Lung (tissue), 12 donors: ENCODE results near the gene ATP2B3. TPM values are rescaled to one million over a fixed set of nuclear protein-coding genes. Genes with fewer than 3 reads are reported as not detected.

ENCODE experiments used
- ATAC-seq: fragments of 200-7000 bp; cut with Tn5 transposase; one replicate; pipeline ENCODE4 v1.9.1; 2020; ENCODE audit warnings: moderate number of reproducible peaks; ENCODE audit not compliant: insufficient read depth, low FRiP score
- DNase-seq, 3 donors: peaks; one replicate each; pipeline ENCODE4 v3.0.0-alpha.2; 2013 to 2017
- H3K27ac ChIP-seq, 2 donors: one replicate each; pipeline ENCODE4 v1.5.1; 2013; ENCODE audit warnings: mild to moderate bottlenecking in 2 of 2, moderate library complexity in 2 of 2, control low read depth in 1 of 2, inconsistent platforms in 1 of 2, low read depth in 1 of 2, low read length in 1 of 2
- H3K27me3 ChIP-seq, 3 donors: one replicate each; pipeline ENCODE4 v1.5.1; 2013; ENCODE audit warnings: low read length in 2 of 3; ENCODE audit not compliant: control insufficient read depth in 3 of 3, insufficient read depth in 3 of 3
- H3K36me3 ChIP-seq, 4 donors: one replicate each; pipeline ENCODE4 v1.5.1; 2013; ENCODE audit warnings: low read length in 4 of 4, mild to moderate bottlenecking in 1 of 4, moderate library complexity in 1 of 4; ENCODE audit not compliant: control insufficient read depth in 4 of 4, insufficient read depth in 4 of 4
- H3K4me1 ChIP-seq, 5 donors: one replicate each; pipeline ENCODE4 v1.5.1; 2013; ENCODE audit warnings: low read length in 5 of 5, mild to moderate bottlenecking in 2 of 5, moderate library complexity in 1 of 5; ENCODE audit not compliant: control insufficient read depth in 5 of 5, insufficient read depth in 5 of 5
- H3K4me3 ChIP-seq: one replicate; pipeline ENCODE4 v1.5.1; 2013; ENCODE audit warnings: mild to moderate bottlenecking, control low read depth, moderate library complexity
- H3K9ac ChIP-seq, 2 donors: one replicate each; pipeline ENCODE4 v1.5.1; 2013; ENCODE audit warnings: low read length in 2 of 2, control low read depth in 1 of 2; ENCODE audit not compliant: insufficient read depth in 1 of 2
- H3K9me3 ChIP-seq, 4 donors: one replicate each; pipeline ENCODE4 v1.5.1; 2013; ENCODE audit warnings: low read length in 3 of 4, mild to moderate bottlenecking in 1 of 4, moderate library complexity in 1 of 4; ENCODE audit not compliant: control insufficient read depth in 4 of 4, insufficient read depth in 3 of 4
- CTCF ChIP-seq: IDR thresholded peaks from 2 replicates; pipeline ENCODE4 v1.5.1; 2012; ENCODE audit warnings: mild to moderate bottlenecking; ENCODE audit errors: control extremely low read depth, extremely low read depth
- WGBS, 2 donors: extraction: QIAGEN DNeasy Blood & Tissue Kit; methylation state at CpG; one replicate each; pipeline ENCODE4 v1.1.7; 2013; 5-methylcytosine and 5-hydroxymethylcytosine counted together
- polyA plus RNA-seq, 2 donors: library from polyadenylated mRNA; stranded (reverse); fragments of 200-250 nt; gene quantifications; one replicate each; pipeline ENCODE4 v1.2.1, GENCODE V29; 2013
- total RNA-seq, 2 donors: library from RNA; depleted of rRNA in 1 of 2; stranded (reverse); fragments of >200 nt in 1 of 2; gene quantifications; one replicate each; pipeline ENCODE4 v1.2.1, GENCODE V29; 2014 to 2021
- donor health status: control.
- donor health status: control.
- donor health status: Bipolar disorder and iron deficiency.
- donor health status: healthy.
- donor health status: DM: yes; HTN: yes; CAD: no.

Gene ATP2B3
- total and polyA plus RNA-seq, 4 donors, result 0.21 to 0.54 TPM; not detected in 2

- H3K4me3 ChIP-seq, result no peak overlapping the region
- no peak for TF ChIP-seq CTCF
- H3K36me3 ChIP-seq, result no peaks in the 10 kb centered on the region
- ATAC-seq (no peak), DNase-seq (peak in 1 of 3 donors; percentile 10)
- no peaks in the 10 kb centered on the region for H3K27me3 ChIP-seq
- no peak overlapping the region for H3K9ac ChIP-seq
- H3K9me3 ChIP-seq, result peaks cover 0 to 2% (median 0%) of the 10 kb centered on the region in 4 donors
- WGBS, 2 donors, result 86 to 94% methylated on average over 13 to 16 of the region's 16 CpGs
- H3K27ac ChIP-seq, result no peak overlapping the region
- peaks cover 0 to 7% (median 0%) of the 10 kb centered on the region in 5 donors for H3K4me1 ChIP-seq
Observed at GRCh38 chrX:153626025-153626633, 108.7 kb downstream of the ATP2B3 start.

GRCh38 chrX:153626863-153627674 is 109.6 kb downstream of the ATP2B3 start:
- Histone ChIP-seq H3K4me1 (peaks cover 0 to 7% (median 0%) of the 10 kb centered on the region in 5 donors), H3K9ac (no peak overlapping the region), H3K4me3 (no peak overlapping the region), H3K36me3 (no peaks in the 10 kb centered on the region), H3K9me3 (peaks cover 0 to 2% (median 0%) of the 10 kb centered on the region in 4 donors), H3K27me3 (no peaks in the 10 kb centered on the region), H3K27ac (no peak overlapping the region)
- ATAC-seq (no peak), DNase-seq (peak in 1 of 3 donors; percentile 8)
- no peak for TF ChIP-seq CTCF
- 81 to 85% methylated on average over 30 to 35 of the region's 35 CpGs for WGBS, 2 donors

GRCh38 chrX:153627675-153628111 is 110.3 kb downstream of the ATP2B3 start:
- Histone ChIP-seq H3K9ac (no peak overlapping the region), H3K27me3 (peaks cover 0 to 3% (median 0%) of the 10 kb centered on the region in 3 donors), H3K4me3 (no peak overlapping the region), H3K27ac (no peak overlapping the region), H3K36me3 (no peaks in the 10 kb centered on the region), H3K9me3 (peaks cover 0 to 7% (median 0%) of the 10 kb centered on the region in 4 donors), H3K4me1 (peaks cover 0 to 7% (median 0%) of the 10 kb centered on the region in 5 donors)
- ATAC-seq (peak; percentile 34), DNase-seq (peak; percentile 16 to 43 (median 37))
- no peak for TF ChIP-seq CTCF
- WGBS, 2 donors, result 35 to 65% methylated on average over 11 to 15 of the region's 15 CpGs
